Colonic mucosa (tissue), 4 donors: ENCODE measurements around the gene LUZP1. TPM values are rescaled to one million over a fixed set of nuclear protein-coding genes. Genes with fewer than 3 reads are reported as not detected.

ENCODE experiments used
- DNase-seq: peaks from one replicate; pipeline ENCODE4 v3.0.0-alpha.2; 2020
- H3K27ac ChIP-seq: fragments of 200-600 bp; one replicate; pipeline ENCODE4 v1.8.0; 2021
- H3K27me3 ChIP-seq: fragments of 200-600 bp; one replicate; pipeline ENCODE4 v1.8.0; 2021
- H3K36me3 ChIP-seq: fragments of 200-600 bp; one replicate; pipeline ENCODE4 v1.8.0; 2021
- H3K4me1 ChIP-seq: fragments of 200-600 bp; one replicate; pipeline ENCODE4 v1.8.0; 2021; ENCODE audit warnings: mild to moderate bottlenecking
- H3K4me3 ChIP-seq: fragments of 200-600 bp; one replicate; pipeline ENCODE4 v1.8.0; 2021
- H3K9ac ChIP-seq, 2 donors: one replicate each; pipeline ENCODE4 v1.7.0; 2013; ENCODE audit warnings: control low read depth in 2 of 2, low read depth in 2 of 2, low read length in 2 of 2
- H3K9me3 ChIP-seq: fragments of 200-600 bp; one replicate; pipeline ENCODE4 v1.8.0; 2021
- intact Hi-C: fragments of 100-400 bp; cut with DNase I; formaldehyde crosslinking; loops from one replicate; pipeline ENCODE4 v1.14.1; 2022
- total RNA-seq, 2 donors: library from RNA; stranded (reverse); fragmentation: NEBNext Ultra II Directional in 1 of 2; extraction: Animal tissue kit (Norgen Biotek cat#: 25700) in 1 of 2; gene quantifications; one replicate each; pipeline ENCODE4 v1.2.1, GENCODE V29; 2021
- TF ChIP-seq, protein P1 (sequence below): fragments of 200-600 bp; IDR thresholded peaks from one replicate; pipeline ENCODE4 v1.8.0; 2022; ENCODE audit warnings: antibody characterized with exemption, mild to moderate bottlenecking
- donor health status: healthy.
- donor health status: DM: no; HTN: no; CAD: no.
- donor health status: DM: no; HTN: no; CAD: no.

The LUZP1 gene
- total RNA-seq, 2 donors from 2014 or later, result 42.4 to 50.4 TPM

DNA sequence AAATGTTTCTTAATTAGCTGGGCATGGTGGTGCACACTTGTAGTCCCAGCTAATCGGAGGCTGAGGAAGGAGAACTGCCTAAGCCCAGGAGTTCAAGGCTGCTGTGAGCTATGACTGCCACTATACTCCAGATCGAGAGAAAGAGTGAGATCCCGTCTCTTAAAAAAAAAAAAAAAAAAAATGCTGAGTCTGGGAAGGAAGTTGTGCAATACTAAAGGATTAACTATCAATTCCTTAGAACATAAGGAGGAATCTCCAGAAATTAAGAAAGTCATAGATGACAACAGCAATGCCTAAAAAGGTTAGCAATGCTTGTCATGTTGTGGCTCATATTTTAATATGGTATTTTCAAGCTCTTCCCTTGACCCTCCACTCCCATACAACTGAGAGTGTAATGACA, 5.3 kb downstream of the LUZP1 start:
- no peaks in the 10 kb centered on the region for H3K36me3 ChIP-seq
- intact Hi-C loops, result no loop called here
- no peaks in the 10 kb centered on the region for H3K27me3 ChIP-seq
- DNase-seq, result no peak
- H3K9me3 ChIP-seq, result no peaks in the 10 kb centered on the region
- no peak overlapping the region for H3K27ac ChIP-seq
- H3K9ac ChIP-seq, result no peak overlapping the region
- no peak overlapping the region for H3K4me3 ChIP-seq
- TF ChIP-seq, protein P1, sequence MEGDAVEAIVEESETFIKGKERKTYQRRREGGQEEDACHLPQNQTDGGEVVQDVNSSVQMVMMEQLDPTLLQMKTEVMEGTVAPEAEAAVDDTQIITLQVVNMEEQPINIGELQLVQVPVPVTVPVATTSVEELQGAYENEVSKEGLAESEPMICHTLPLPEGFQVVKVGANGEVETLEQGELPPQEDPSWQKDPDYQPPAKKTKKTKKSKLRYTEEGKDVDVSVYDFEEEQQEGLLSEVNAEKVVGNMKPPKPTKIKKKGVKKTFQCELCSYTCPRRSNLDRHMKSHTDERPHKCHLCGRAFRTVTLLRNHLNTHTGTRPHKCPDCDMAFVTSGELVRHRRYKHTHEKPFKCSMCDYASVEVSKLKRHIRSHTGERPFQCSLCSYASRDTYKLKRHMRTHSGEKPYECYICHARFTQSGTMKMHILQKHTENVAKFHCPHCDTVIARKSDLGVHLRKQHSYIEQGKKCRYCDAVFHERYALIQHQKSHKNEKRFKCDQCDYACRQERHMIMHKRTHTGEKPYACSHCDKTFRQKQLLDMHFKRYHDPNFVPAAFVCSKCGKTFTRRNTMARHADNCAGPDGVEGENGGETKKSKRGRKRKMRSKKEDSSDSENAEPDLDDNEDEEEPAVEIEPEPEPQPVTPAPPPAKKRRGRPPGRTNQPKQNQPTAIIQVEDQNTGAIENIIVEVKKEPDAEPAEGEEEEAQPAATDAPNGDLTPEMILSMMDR, result no peak
- H3K4me1 ChIP-seq, result no peaks in the 10 kb centered on the region

DNA sequence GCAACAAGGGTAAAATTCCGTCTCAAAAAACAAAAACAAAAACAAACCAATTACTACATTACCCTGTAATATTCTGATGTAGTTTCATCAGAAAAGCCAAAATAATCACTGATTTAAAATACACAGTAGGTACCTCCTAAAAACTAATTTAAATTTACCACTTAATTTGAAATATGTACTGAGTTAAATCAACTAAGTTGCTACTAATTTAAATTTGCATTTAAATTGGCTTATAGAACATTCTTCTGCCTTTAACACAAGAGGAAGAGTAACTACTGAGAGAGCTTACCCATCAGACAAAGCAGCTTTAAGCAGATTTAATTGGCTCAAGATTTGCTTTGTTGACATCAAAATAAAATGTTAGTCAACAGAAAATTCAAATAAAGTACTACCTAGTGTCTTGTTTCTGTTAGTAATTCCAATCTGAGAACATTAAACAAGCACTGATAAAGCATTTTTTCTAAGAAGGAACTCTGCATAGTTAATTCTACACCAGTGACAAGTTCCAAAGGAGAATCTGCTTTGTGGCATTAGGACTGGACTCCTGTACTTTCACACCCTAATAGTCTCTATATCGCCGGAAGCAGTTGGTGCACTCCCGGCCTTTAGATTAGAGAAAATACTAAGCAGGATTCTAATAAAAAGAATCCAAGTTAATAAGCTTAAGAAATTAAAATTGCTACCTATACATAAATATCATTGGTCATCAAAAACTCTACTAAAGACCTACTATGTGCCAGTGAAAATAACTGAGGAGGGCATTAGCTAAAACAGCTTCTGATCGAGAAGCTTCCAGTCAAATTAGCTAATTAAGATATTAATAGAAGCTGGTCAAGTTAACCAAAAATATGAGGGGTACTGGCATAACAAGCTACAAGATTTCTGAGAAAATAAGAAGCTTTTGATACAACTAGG, 8.4 kb downstream of the LUZP1 start:
- TF ChIP-seq, protein P1, result no peak
- DNase-seq, result no peak
- Histone ChIP-seq H3K27ac (no peak overlapping the region), H3K4me3 (no peak overlapping the region), H3K36me3 (no peaks in the 10 kb centered on the region), H3K9me3 (no peaks in the 10 kb centered on the region), H3K27me3 (no peaks in the 10 kb centered on the region), H3K4me1 (no peaks in the 10 kb centered on the region), H3K9ac (no peak overlapping the region)
- intact Hi-C loops, result no loop called here

DNA sequence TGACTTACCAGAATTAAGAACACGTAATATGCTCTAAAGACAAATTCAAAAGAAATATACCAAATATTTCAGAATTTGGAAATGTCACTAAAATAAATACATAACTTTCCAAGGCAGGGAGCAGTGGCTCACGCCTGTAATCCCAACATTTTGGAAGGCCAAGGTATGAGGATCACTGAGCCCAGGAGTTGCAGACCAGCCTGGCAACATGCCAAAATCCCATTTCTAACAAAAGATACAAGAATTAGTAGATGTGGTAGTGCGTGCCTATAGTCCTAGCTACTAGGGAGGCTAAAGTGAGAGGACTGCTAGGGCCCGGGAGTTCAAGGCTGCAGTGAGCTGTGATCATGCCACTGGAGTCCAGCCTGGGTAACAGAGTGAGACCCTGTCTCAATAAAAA, 11.7 kb downstream of the LUZP1 start:
- no peak overlapping the region for H3K4me3 ChIP-seq
- TF ChIP-seq, protein P1, result no peak
- H3K27ac ChIP-seq, result no peak overlapping the region
- H3K36me3 ChIP-seq, result no peaks in the 10 kb centered on the region
- H3K4me1 ChIP-seq, result no peaks in the 10 kb centered on the region
- no peaks in the 10 kb centered on the region for H3K9me3 ChIP-seq
- DNase-seq, result no peak
- intact Hi-C loops, result no loop called here
- H3K27me3 ChIP-seq, result no peaks in the 10 kb centered on the region
- H3K9ac ChIP-seq, result no peak overlapping the region

DNA sequence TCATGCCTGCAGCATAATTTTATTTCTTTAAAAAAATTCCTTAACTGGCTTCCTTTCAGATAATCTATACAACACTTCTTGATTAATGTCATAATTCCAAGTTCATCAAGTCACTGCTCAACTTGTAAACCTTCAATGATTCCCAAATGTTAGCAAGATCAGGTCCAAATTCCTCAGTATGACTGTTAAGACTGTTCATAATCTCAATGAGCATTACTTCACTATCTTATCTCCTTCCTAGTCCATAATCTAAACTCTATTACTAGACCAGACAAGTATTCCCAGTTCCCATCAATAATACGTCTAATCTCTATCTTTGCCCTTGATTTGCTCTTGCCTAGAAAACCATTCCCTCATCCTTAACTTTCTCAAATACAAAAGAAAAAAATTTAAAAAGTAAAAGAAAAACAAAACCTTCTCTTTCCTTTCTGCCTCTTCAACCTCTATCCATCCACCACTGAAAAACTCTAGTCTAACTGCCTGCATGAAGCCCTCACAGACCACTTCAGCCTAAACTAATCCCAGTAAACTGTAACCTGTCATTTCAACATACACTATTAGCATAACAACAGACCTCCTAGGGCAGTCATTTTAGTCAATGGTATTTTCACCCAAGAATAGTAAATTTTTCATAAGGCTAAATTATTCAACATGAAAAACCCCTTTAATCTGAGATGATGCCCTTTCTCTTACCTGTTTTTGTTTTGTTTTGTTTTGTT, 15.5 kb downstream of the LUZP1 start:
- TF ChIP-seq, protein P1, result no peak
- H3K36me3 ChIP-seq, result no peaks in the 10 kb centered on the region
- no peak overlapping the region for H3K4me3 ChIP-seq
- intact Hi-C loops, result no loop called here
- H3K27ac ChIP-seq, result no peak overlapping the region
- no peak for DNase-seq
- H3K27me3 ChIP-seq, result no peaks in the 10 kb centered on the region
- peaks cover 4% of the 10 kb centered on the region for H3K4me1 ChIP-seq
- H3K9ac ChIP-seq, result no peak overlapping the region
- H3K9me3 ChIP-seq, result no peaks in the 10 kb centered on the region

DNA sequence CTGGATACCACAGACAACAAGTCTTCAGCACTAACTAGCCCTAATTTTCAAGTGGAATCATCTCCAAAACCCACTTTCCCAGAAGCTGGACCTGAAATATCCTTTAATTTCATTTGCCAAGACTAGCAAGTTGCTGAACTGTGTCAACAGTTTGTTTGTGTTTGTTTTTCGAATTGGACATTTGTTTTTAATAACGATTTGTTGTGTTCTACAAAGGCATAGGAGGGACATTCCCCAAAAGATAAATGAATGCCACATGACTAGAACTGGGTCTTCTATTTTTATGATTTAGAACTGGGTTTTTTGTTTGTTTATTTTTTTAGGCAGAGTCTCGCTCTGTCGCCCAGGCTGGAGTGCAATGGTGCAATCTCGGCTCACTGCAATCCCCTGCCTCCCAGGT, 17.9 kb downstream of the LUZP1 start:
- TF ChIP-seq, protein P1, result no peak
- no peaks in the 10 kb centered on the region for H3K9me3 ChIP-seq
- peaks cover 4% of the 10 kb centered on the region for H3K4me1 ChIP-seq
- no peak for DNase-seq
- intact Hi-C loops, result no loop called here
- H3K4me3 ChIP-seq, result no peak overlapping the region
- no peak overlapping the region for H3K27ac ChIP-seq
- H3K9ac ChIP-seq, result no peak overlapping the region
- H3K27me3 ChIP-seq, result no peaks in the 10 kb centered on the region
- no peaks in the 10 kb centered on the region for H3K36me3 ChIP-seq
